Mesothelial cell of epicardium (in vitro differentiated cells): ENCODE results near the gene CSNK2A2. TPM values are rescaled to one million over a fixed set of nuclear protein-coding genes. Genes with fewer than 3 reads are reported as not detected.

ENCODE experiments used
- DNase-seq, 2 experiments: peaks; one replicate each; pipeline ENCODE4 v3.0.0; 2021; ENCODE audit warnings: low spot score in 2 of 2; ENCODE audit not compliant: unreplicated experiment in 2 of 2
- H3K27ac Mint-ChIP-seq: 2 replicates; pipeline ENCODE4 v1.8.0; 2021; ENCODE audit warnings: mixed read lengths
- H3K27me3 Mint-ChIP-seq: 2 replicates; pipeline ENCODE4 v1.8.0; 2021; ENCODE audit warnings: low read depth, mixed read lengths
- H3K36me3 Mint-ChIP-seq: 2 replicates; pipeline ENCODE4 v1.8.0; 2021; ENCODE audit warnings: mixed read lengths
- H3K4me1 Mint-ChIP-seq: 2 replicates; pipeline ENCODE4 v1.8.0; 2021; ENCODE audit warnings: mixed read lengths
- H3K4me3 Mint-ChIP-seq: 2 replicates; pipeline ENCODE4 v1.8.0; 2021; ENCODE audit warnings: mild to moderate bottlenecking, moderate library complexity, mixed read lengths
- H3K9me3 Mint-ChIP-seq: 2 replicates; pipeline ENCODE4 v1.8.0; 2021; ENCODE audit warnings: mixed read lengths
- total RNA-seq: library from RNA; stranded (reverse); gene quantifications from 3 replicates; pipeline ENCODE4 v1.2.1, GENCODE V29; 2021
- TF ChIP-seq, protein P1 (sequence below): fragments of 200-600 bp; sonication (generic); IDR thresholded peaks from one replicate; pipeline ENCODE4 v1.5.0; 2021; ENCODE audit warnings: antibody characterized with exemption; ENCODE audit not compliant: unreplicated experiment

CSNK2A2 gene
- total RNA-seq, 1 donor from 2014 or later = 76.8 TPM

GRCh38 chr16:58219432-58219831, 21.5 kb upstream of the CSNK2A2 start:
- TF ChIP-seq, protein P1, sequence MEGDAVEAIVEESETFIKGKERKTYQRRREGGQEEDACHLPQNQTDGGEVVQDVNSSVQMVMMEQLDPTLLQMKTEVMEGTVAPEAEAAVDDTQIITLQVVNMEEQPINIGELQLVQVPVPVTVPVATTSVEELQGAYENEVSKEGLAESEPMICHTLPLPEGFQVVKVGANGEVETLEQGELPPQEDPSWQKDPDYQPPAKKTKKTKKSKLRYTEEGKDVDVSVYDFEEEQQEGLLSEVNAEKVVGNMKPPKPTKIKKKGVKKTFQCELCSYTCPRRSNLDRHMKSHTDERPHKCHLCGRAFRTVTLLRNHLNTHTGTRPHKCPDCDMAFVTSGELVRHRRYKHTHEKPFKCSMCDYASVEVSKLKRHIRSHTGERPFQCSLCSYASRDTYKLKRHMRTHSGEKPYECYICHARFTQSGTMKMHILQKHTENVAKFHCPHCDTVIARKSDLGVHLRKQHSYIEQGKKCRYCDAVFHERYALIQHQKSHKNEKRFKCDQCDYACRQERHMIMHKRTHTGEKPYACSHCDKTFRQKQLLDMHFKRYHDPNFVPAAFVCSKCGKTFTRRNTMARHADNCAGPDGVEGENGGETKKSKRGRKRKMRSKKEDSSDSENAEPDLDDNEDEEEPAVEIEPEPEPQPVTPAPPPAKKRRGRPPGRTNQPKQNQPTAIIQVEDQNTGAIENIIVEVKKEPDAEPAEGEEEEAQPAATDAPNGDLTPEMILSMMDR = no peak
- peaks cover 24% of the 10 kb centered on the region for H3K27me3 Mint-ChIP-seq
- H3K36me3 Mint-ChIP-seq = no peaks in the 10 kb centered on the region
- H3K4me1 Mint-ChIP-seq = no peaks in the 10 kb centered on the region
- DNase-seq = no peak
- H3K27ac Mint-ChIP-seq = no peak overlapping the region
- peaks cover 16% of the 10 kb centered on the region for H3K9me3 Mint-ChIP-seq
- no peak overlapping the region for H3K4me3 Mint-ChIP-seq

DNA sequence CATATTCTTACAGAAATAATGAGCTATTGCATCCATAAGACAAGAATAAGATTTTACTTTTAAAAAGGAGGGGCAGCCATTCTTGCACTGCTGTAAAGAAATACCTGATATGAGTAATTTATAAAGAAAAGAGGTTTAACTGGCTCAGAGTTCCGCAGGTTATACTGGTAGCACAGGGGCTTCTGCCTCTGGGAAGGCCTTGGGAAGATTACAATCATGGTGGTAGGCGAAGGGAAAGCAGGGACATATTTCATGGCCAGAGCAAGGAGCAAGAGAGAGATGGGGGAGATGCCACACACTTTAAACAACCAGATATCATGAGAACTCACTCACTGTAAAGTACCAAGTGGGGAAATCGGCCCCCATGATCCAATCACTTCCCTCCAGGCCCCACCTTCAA, 20.9 kb upstream of the CSNK2A2 start:
- Mint-ChIP-seq H3K36me3 (no peaks in the 10 kb centered on the region), H3K27me3 (peaks cover 23% of the 10 kb centered on the region), H3K27ac (no peak overlapping the region), H3K9me3 (peaks cover 16% of the 10 kb centered on the region), H3K4me1 (no peaks in the 10 kb centered on the region), H3K4me3 (no peak overlapping the region)
- TF ChIP-seq, protein P1 = no peak
- DNase-seq = no peak

- no peak overlapping the region for H3K4me3 Mint-ChIP-seq
- H3K4me1 Mint-ChIP-seq = no peaks in the 10 kb centered on the region
- H3K27me3 Mint-ChIP-seq = peaks cover 35% of the 10 kb centered on the region
- H3K9me3 Mint-ChIP-seq = peaks cover 16% of the 10 kb centered on the region
- no peak for DNase-seq
- TF ChIP-seq, protein P1 = no peak
- no peaks in the 10 kb centered on the region for H3K36me3 Mint-ChIP-seq
- no peak overlapping the region for H3K27ac Mint-ChIP-seq
These were observed 19.5 kb upstream of the CSNK2A2 start for GRCh38 chr16:58217311-58217925.

DNA sequence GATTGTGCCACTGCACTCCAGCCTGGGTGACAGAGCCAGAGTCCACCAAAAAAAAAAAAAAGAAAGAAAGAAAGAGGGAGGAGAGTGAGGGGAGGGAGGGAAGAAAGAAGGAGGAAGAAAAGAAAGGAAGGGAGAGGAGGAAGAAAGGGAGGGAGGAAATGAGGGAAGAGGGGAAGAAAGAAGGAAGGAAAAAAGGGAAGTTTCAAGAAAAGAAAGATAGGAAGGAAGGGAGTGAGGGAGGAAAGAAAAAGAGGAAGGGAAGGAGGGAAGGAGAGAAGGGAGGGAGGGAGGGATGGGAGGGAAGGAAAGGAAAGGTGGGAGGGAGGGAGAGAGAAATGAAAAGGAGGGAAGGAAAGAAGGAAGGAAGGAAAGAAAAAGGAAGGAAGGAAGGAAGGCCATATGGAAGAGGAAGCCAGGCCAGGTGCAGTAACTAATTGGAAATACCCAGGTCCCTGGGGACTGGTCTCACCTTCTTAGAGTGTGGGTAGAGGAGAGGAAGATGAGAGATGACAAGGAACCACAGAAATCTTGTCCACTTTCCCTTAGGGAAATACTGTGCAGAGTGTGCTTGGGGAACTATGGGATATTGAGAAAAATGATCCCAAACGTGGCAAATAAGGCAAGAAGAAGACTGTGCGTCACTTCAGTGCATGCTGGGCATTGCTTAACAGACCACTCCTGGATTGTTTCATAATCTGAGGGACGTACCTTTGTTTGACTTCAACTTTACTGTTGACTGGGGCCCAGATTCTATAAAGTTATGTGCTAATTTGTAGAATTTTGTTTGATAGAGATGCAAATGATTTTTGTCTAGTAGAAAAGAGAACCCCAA, 15.1 kb upstream of the CSNK2A2 start:
- Mint-ChIP-seq H3K9me3 (peaks cover 9% of the 10 kb centered on the region), H3K36me3 (no peaks in the 10 kb centered on the region), H3K4me1 (no peaks in the 10 kb centered on the region), H3K4me3 (no peak overlapping the region), H3K27me3 (peaks cover 49% of the 10 kb centered on the region), H3K27ac (no peak overlapping the region)
- TF ChIP-seq, protein P1 = no peak
- DNase-seq = no peak

GRCh38 chr16:58211846-58212245, 13.9 kb upstream of the CSNK2A2 start:
- DNase-seq = no peak
- no peak overlapping the region for H3K27ac Mint-ChIP-seq
- TF ChIP-seq, protein P1 = no peak
- H3K27me3 Mint-ChIP-seq = peaks cover 45% of the 10 kb centered on the region
- H3K4me1 Mint-ChIP-seq = no peaks in the 10 kb centered on the region
- H3K9me3 Mint-ChIP-seq = peaks cover under 1% of the 10 kb centered on the region
- no peak overlapping the region for H3K4me3 Mint-ChIP-seq
- no peaks in the 10 kb centered on the region for H3K36me3 Mint-ChIP-seq
